Kidney glomerular epithelial cell (primary cell): ENCODE measurements around the gene IFI27L2.
"Not testable (repeated sequence)": the region's sequence is repeated elsewhere in the genome, so short reads cannot be mapped to it uniquely, and the experiment has no call there.

ENCODE experiments used
- DNase-seq: peaks from one replicate; lab custom pipeline; 2025; lab: John Stamatoyannopoulos, UW

The IFI27L2 gene

GRCh38 chr14:94129111-94129757 is at the start of gene IFI27L2:
IFI27L2 (minus strand) TSS chr14:94129604; CDS start chr14:94129564, 40 bp downstream.
- DNase-seq = peak; percentile 61

- DNase-seq = no peak
Observed at GRCh38 chr14:94177806-94178205, 48.4 kb upstream of the IFI27L2 start.

GRCh38 chr14:94176808-94177207 is 47.4 kb upstream of the IFI27L2 start:
- DNase-seq = no peak

- no peak for DNase-seq
Observed at GRCh38 chr14:94175747-94176146, 46.3 kb upstream of the IFI27L2 start.

- DNase-seq = no peak
Observed at GRCh38 chr14:94175011-94175745, 45.8 kb upstream of the IFI27L2 start.

- no peak for DNase-seq
Observed at GRCh38 chr14:94174604-94175010, 45.2 kb upstream of the IFI27L2 start.

GRCh38 chr14:94173885-94174603 is 44.6 kb upstream of the IFI27L2 start, which contains the start of gene PPP4R4:
PPP4R4 (plus strand) TSS chr14:94174322; CDS start chr14:94174466, 144 bp downstream.
- DNase-seq = peak; percentile 71

- DNase-seq = no peak
Observed at GRCh38 chr14:94173471-94173884, 44.1 kb upstream of the IFI27L2 start.

GRCh38 chr14:94172545-94172944 is 43.1 kb upstream of the IFI27L2 start:
- no peak for DNase-seq

GRCh38 chr14:94171208-94171607 is 41.8 kb upstream of the IFI27L2 start:
- peak; percentile 16 for DNase-seq

GRCh38 chr14:94170136-94170535 is 40.7 kb upstream of the IFI27L2 start:
- DNase-seq = no peak

GRCh38 chr14:94165744-94166143 is 36.3 kb upstream of the IFI27L2 start:
- DNase-seq = no peak

GRCh38 chr14:94164685-94165431 is 35.5 kb upstream of the IFI27L2 start:
- no peak for DNase-seq

GRCh38 chr14:94163796-94164195 is 34.4 kb upstream of the IFI27L2 start:
- DNase-seq = no peak

GRCh38 chr14:94162466-94162865 is 33.1 kb upstream of the IFI27L2 start:
- no peak for DNase-seq

GRCh38 chr14:94161981-94162380 is 32.6 kb upstream of the IFI27L2 start:
- no peak for DNase-seq

- no peak for DNase-seq
Observed at GRCh38 chr14:94161058-94161457, 31.7 kb upstream of the IFI27L2 start.

GRCh38 chr14:94158239-94158883 is 29.0 kb upstream of the IFI27L2 start:
- no peak for DNase-seq

GRCh38 chr14:94157197-94157596 is 27.8 kb upstream of the IFI27L2 start:
- no peak for DNase-seq

- not testable (repeated sequence) for DNase-seq
Observed at GRCh38 chr14:94156143-94156542, 26.7 kb upstream of the IFI27L2 start.

GRCh38 chr14:94153750-94154342 is 24.4 kb upstream of the IFI27L2 start:
- no peak for DNase-seq
